K562 (cell line): ENCODE data around the gene ZNF474. TPM values are rescaled to one million over a fixed set of nuclear protein-coding genes. Genes with fewer than 3 reads are reported as not detected.

ENCODE experiments used
- ATAC-seq: fragments of 200-7000 bp; cut with Tn5 transposase; 3 replicates; pipeline ENCODE4 v1.9.1; 2020; ENCODE audit warnings: moderate library complexity
- BruUV-seq: library from RNA; stranded (reverse); fragments of 400-500 nt; replicated peaks from 2 replicates; lab custom pipeline; 2021; lab: Mats Ljungman, UMichigan
- CTCF ChIA-PET: fragments of 300-600 bp; formaldehyde crosslinking; extraction: SDS; loops from one replicate; lab custom pipeline; 2021; ENCODE audit warnings: low intra/inter-chr PET ratio; lab: Yijun Ruan, JAX
- POLR2A ChIA-PET: fragments of 300-600, 350-650 bp; sonication (Branson Sonifier 250); formaldehyde crosslinking; extraction: SDS; loops from one replicate; lab custom pipeline; 2021; ENCODE audit warnings: antibody characterized with exemption, inconsistent platforms; lab: Yijun Ruan, JAX
- DNase-seq, 4 experiments: peaks; one replicate each; pipeline versions ENCODE4 v3.0.0 to v3.0.0-alpha.2; 2011 to 2018; ENCODE audit warnings: low spot score in 3 of 4, mixed read lengths in 3 of 4; ENCODE audit errors: extremely low read depth in 1 of 4
- FAIRE-seq: peaks from 2 replicates; lab custom pipeline; 2011; peaks lifted over from hg19 to GRCh38; lab: Jason Lieb, UNC
- H2AFZ ChIP-seq: 2 replicates; pipeline ENCODE4 v1.6.0; 2011; ENCODE audit warnings: low read depth, low read length, control low read depth, inconsistent platforms
- H3K27ac ChIP-seq: fragments of 200-600 bp; 3 replicates; pipeline ENCODE4 v1.8.0; 2011; ENCODE audit warnings: low read depth, mild to moderate bottlenecking, control low read depth, inconsistent platforms, low read length, moderate library complexity, mixed read lengths; ENCODE audit errors: extremely low read depth
- H3K27me3 ChIP-seq, 2 experiments: fragments of 300-600 bp in 1 of 2; 2 replicates in 1 of 2; 3 replicates in 1 of 2; pipeline versions ENCODE4 v1.6.0 to v1.8.0; 2011; ENCODE audit warnings: inconsistent platforms in 2 of 2, low read length in 2 of 2, mild to moderate bottlenecking in 1 of 2, mixed read lengths in 1 of 2, moderate library complexity in 1 of 2; ENCODE audit not compliant: control insufficient read depth in 2 of 2, insufficient read depth in 2 of 2
- H3K36me3 ChIP-seq: fragments of 300-600 bp; 3 replicates; pipeline ENCODE4 v1.8.0; 2011; ENCODE audit warnings: mild to moderate bottlenecking, low read length, inconsistent platforms; ENCODE audit not compliant: control insufficient read depth, insufficient read depth
- H3K4me1 ChIP-seq, 2 experiments: fragments of 200-600 bp in 1 of 2; replicated peaks in 1 of 2; 2 replicates in 1 of 2; 3 replicates in 1 of 2; pipeline versions ENCODE4 v1.5.1 to v1.8.0; 2011; ENCODE audit warnings: inconsistent platforms in 2 of 2, low read length in 2 of 2, mild to moderate bottlenecking in 1 of 2, mixed read lengths in 1 of 2, moderate library complexity in 1 of 2; ENCODE audit not compliant: control insufficient read depth in 2 of 2, insufficient read depth in 2 of 2
- H3K4me2 ChIP-seq: 2 replicates; pipeline ENCODE4 v1.6.1; 2011; ENCODE audit warnings: low read length, control low read depth, inconsistent platforms, mixed read lengths; ENCODE audit not compliant: insufficient read depth
- H3K4me3 ChIP-seq: fragments of 200-600 bp; sonication (generic), shearing (Covaris generic); 2 replicates; pipeline ENCODE4 v1.5.1; 2016; ENCODE audit warnings: control low read depth, inconsistent platforms
- H3K79me2 ChIP-seq: fragments of 200-600 bp; 3 replicates; pipeline ENCODE4 v1.8.0; 2011; ENCODE audit warnings: low read length, inconsistent platforms; ENCODE audit not compliant: control insufficient read depth, insufficient read depth
- H3K9ac ChIP-seq, 2 experiments: 2 replicates each; pipeline versions ENCODE4 v1.6.0 to v1.6.1; 2011; ENCODE audit warnings: low read depth in 2 of 2, low read length in 2 of 2, control low read depth in 1 of 2, inconsistent platforms in 1 of 2, mild to moderate bottlenecking in 1 of 2, mixed read lengths in 1 of 2; ENCODE audit not compliant: insufficient read depth in 1 of 2
- H3K9me1 ChIP-seq: one replicate; pipeline ENCODE4 v1.6.0; 2011; ENCODE audit warnings: inconsistent platforms, mild to moderate bottlenecking, low read length, moderate library complexity; ENCODE audit not compliant: control insufficient read depth, insufficient read depth
- H3K9me3 ChIP-seq: replicated peaks from 2 replicates; pipeline ENCODE4 v1.5.1; 2011; ENCODE audit warnings: low read depth, low read length, inconsistent platforms; ENCODE audit not compliant: control insufficient read depth, insufficient read depth
- H4K20me1 ChIP-seq: replicated peaks from 2 replicates; pipeline ENCODE4 v1.6.1; 2011; ENCODE audit warnings: low read length, inconsistent platforms, mixed read lengths; ENCODE audit not compliant: control insufficient read depth, insufficient read depth
- ATF1 ChIP-seq, 2 experiments: fragments of 450-650 bp in 1 of 2; IDR thresholded peaks; 2 replicates each; pipeline ENCODE4 v1.6.1; 2016; ENCODE audit warnings: missing compliant biosample characterization in 1 of 2, missing genetic modification characterization in 1 of 2
- ATF4 ChIP-seq: fragments of 450-650 bp; formaldehyde crosslinking; IDR thresholded peaks from 2 replicates; pipeline ENCODE4 v1.4.0; 2022; ENCODE audit warnings: mild to moderate bottlenecking, moderate library complexity
- CAMTA2 ChIP-seq: fragments of 250-450 bp; sonication (Bioruptor Pico); conservative IDR thresholded peaks from 2 replicates; pipeline ENCODE4 v1.5.1; 2022
- ELF2 ChIP-seq: fragments of 250-450 bp; sonication (Bioruptor Pico); IDR thresholded peaks from 2 replicates; pipeline ENCODE4 v1.5.0; 2021; ENCODE audit warnings: mild to moderate bottlenecking
- FIP1L1 ChIP-seq: fragments of 200-400 bp; formaldehyde crosslinking; IDR thresholded peaks from 2 replicates; pipeline ENCODE4 v1.6.1; 2018; ENCODE audit warnings: mild to moderate bottlenecking, low read depth, low read length; ENCODE audit not compliant: poor library complexity, severe bottlenecking
- HCFC1 ChIP-seq: IDR thresholded peaks from 2 replicates; pipeline ENCODE4 v1.6.1; 2012; ENCODE audit warnings: low read depth, low read length, improper control_type of control experiment
- HNRNPUL1 ChIP-seq: fragments of 200-400 bp; formaldehyde crosslinking; IDR thresholded peaks from 2 replicates; pipeline ENCODE4 v1.6.1; 2017; ENCODE audit warnings: low read length
- LCOR ChIP-seq: sonication (generic); formaldehyde crosslinking; IDR thresholded peaks from 2 replicates; pipeline ENCODE4 v1.8.0; 2022; ENCODE audit warnings: mild to moderate bottlenecking, missing genetic modification reagents
- MAZ ChIP-seq, 2 experiments: fragments of 450-650 bp in 1 of 2; sonication (generic) in 1 of 2; formaldehyde crosslinking; IDR thresholded peaks in 1 of 2; conservative IDR thresholded peaks in 1 of 2; 2 replicates each; pipeline versions ENCODE4 v1.4.0 to v1.5.0; 2020; ENCODE audit warnings: mild to moderate bottlenecking in 1 of 2, missing genetic modification reagents in 1 of 2
- PHTF2 ChIP-seq: fragments of 250-450 bp; sonication (Bioruptor Pico); IDR thresholded peaks from 2 replicates; pipeline ENCODE4 v1.5.0; 2021; ENCODE audit warnings: mild to moderate bottlenecking
- THRA ChIP-seq: fragments of 450-650 bp; IDR thresholded peaks from 2 replicates; pipeline ENCODE4 v1.6.1; 2017; ENCODE audit warnings: mild to moderate bottlenecking, moderate library complexity
- ZBTB11 ChIP-seq, 3 experiments: fragments of 200-800 bp in 1 of 3; fragments of 250-450 bp in 1 of 3; fragments of 450-650 bp in 1 of 3; sonication (Bioruptor Pico) in 1 of 3; sonication (Bioruptor generic) in 1 of 3; formaldehyde crosslinking in 1 of 3; IDR thresholded peaks; 2 replicates each; pipeline versions ENCODE4 v1.6.1 to v1.8.0; 2016 to 2022; ENCODE audit warnings: mild to moderate bottlenecking in 2 of 3, missing genetic modification characterization in 2 of 3, missing compliant biosample characterization in 1 of 3, moderate library complexity in 1 of 3
- ZNF24 ChIP-seq: fragments of 450-650 bp; IDR thresholded peaks from 2 replicates; pipeline ENCODE4 v1.6.1; 2016
- ZNF282 ChIP-seq: sonication (generic); formaldehyde crosslinking; IDR thresholded peaks from 2 replicates; pipeline ENCODE4 v1.8.1; 2023; ENCODE audit warnings: missing genetic modification reagents
- ZNF639 ChIP-seq, 2 experiments: fragments of 200-800 bp in 1 of 2; sonication (Bioruptor generic) in 1 of 2; sonication (generic) in 1 of 2; formaldehyde crosslinking in 1 of 2; IDR thresholded peaks in 1 of 2; conservative IDR thresholded peaks in 1 of 2; 2 replicates each; pipeline versions ENCODE4 v1.5.0 to v1.6.1; 2016 to 2020; ENCODE audit warnings: missing compliant biosample characterization in 1 of 2, missing genetic modification characterization in 1 of 2, missing genetic modification reagents in 1 of 2
- ZNF77 ChIP-seq: fragments of 250-450 bp; sonication (Bioruptor Pico); IDR thresholded peaks from 2 replicates; pipeline ENCODE4 v1.5.0; 2020
- WGBS: fragments of 100-300 bp; shearing (Covaris generic); methylation state at CpG from one replicate; pipeline ENCODE4 v1.1.6; 2016; ENCODE audit warnings: low coverage, mixed read lengths; ENCODE audit not compliant: insufficient coverage; ENCODE audit errors: missing lambda C conversion rate; 5-methylcytosine and 5-hydroxymethylcytosine counted together
- in situ Hi-C: fragments of 300-500 bp; cut with MboI; formaldehyde crosslinking; loops from 4 replicates; pipeline ENCODE4 v1.15.0; 2018; ENCODE audit warnings: inconsistent platforms, mixed read lengths
- intact Hi-C: fragments of 100-400 bp; cut with micrococcal nuclease; formaldehyde crosslinking; loops from 2 replicates; pipeline ENCODE4 v1.14.2; 2022
- polyA plus RNA-seq, 8 experiments: library from polyadenylated mRNA; depleted of rRNA in 4 of 8; stranded (reverse) in 5 of 8; unstranded in 3 of 8; fragments of >200 nt; fragmentation: Nextera tagmentation in 2 of 8; fragmentation: Illumina TruSeq in 1 of 8; extraction: Ambion mirVana in 2 of 8; extraction: Trizol in 1 of 8; gene quantifications; 2 replicates each; pipeline versions ENCODE4 v1.2.1 to v1.2.3, GENCODE V29; 2011 to 2014; ENCODE audit warnings: inconsistent platforms in 1 of 8, missing spikeins in 1 of 8
- total RNA-seq, 7 experiments: library from RNA; depleted of rRNA in 6 of 7; stranded (reverse); fragments of >200 nt in 6 of 7; fragmentation: Illumina TruSeq in 2 of 7; extraction: Trizol in 2 of 7; gene quantifications; 2 replicates each; pipeline versions ENCODE4 v1.2.1 to v1.2.3, GENCODE V29; 2011 to 2021; ENCODE audit warnings: low replicate concordance in 1 of 7

The ZNF474 gene
- total and polyA plus RNA-seq, 9 of the 15 experiments (the other 6 are each of a cell fraction or from before 2014, with no cell fraction given): 0.16 to 0.62 (median 0.39) TPM

GRCh38 chr5:122145906-122146305, 16.6 kb downstream of the ZNF474 start:
- Histone ChIP-seq H3K4me3 (no peak overlapping the region), H3K79me2 (no peaks in the 10 kb centered on the region), H3K9me3 (no peaks in the 10 kb centered on the region), H3K4me2 (no peak overlapping the region), H3K27me3 (no peaks in the 10 kb centered on the region), H2AFZ (no peak overlapping the region), H3K4me1 (peaks cover 0 to 9% of the 10 kb centered on the region in 2 experiments; a peak in 2 of 5 replicates), H4K20me1 (no peaks in the 10 kb centered on the region), H3K9ac (no peak overlapping the region), H3K36me3 (no peaks in the 10 kb centered on the region), H3K9me1 (no peaks in the 10 kb centered on the region), H3K27ac (no peak overlapping the region)
- FAIRE-seq (no peak), DNase-seq (no peak), ATAC-seq (no peak)
- WGBS: 74% methylated on average over 1 of the region's 1 CpG
- in situ Hi-C loops: no loop called here
- ChIA-PET POLR2A (no interaction called here), CTCF (no interaction called here)
- intact Hi-C loops: loop anchor here (2.0 kb wide), 1 partner anchor 19 kb away; no protein-coding TSS in a partner anchor
- no TSS peak for BruUV-seq
- TF ChIP-seq ATF4 (no peak), ZBTB11 (CRISPR knock-in tag; IDR thresholded peaks at IDR 0.05) (no peak), ZNF24 (no peak), ZNF77 (CRISPR knock-in tag) (no peak), ATF1 (CRISPR knock-in tag; IDR thresholded peaks at IDR 0.05) (no peak), ATF1 (tag; IDR thresholded peaks at IDR 0.05) (no peak), MAZ (CRISPR knock-in tag; conservative IDR thresholded peaks at IDR 0.05 in 1 of 2, IDR thresholded peaks at IDR 0.05 in 1 of 2) (no peak), CAMTA2 (CRISPR knock-in tag) (no peak), HNRNPUL1 (no peak), PHTF2 (CRISPR knock-in tag) (no peak), ZNF282 (CRISPR knock-in tag) (no peak), HCFC1 (no peak), FIP1L1 (no peak), THRA (no peak), ZNF639 (CRISPR knock-in tag; conservative IDR thresholded peaks at IDR 0.05 in 1 of 2, IDR thresholded peaks at IDR 0.05 in 1 of 2) (no peak), LCOR (CRISPR knock-in tag) (no peak), ELF2 (CRISPR knock-in tag) (no peak)
